Skeletal muscle tissue (tissue), 4 donors: ENCODE results near the gene HERC3. TPM values are rescaled to one million over a fixed set of nuclear protein-coding genes. Genes with fewer than 3 reads are reported as not detected.

Experiments
- H3K27ac ChIP-seq: one replicate; pipeline ENCODE4 v1.7.0; 2013; ENCODE audit warnings: mild to moderate bottlenecking, low read depth, low read length, inconsistent platforms
- H3K27me3 ChIP-seq, 3 donors: one replicate each; pipeline ENCODE4 v1.7.0; 2013; ENCODE audit warnings: low read length in 3 of 3; ENCODE audit not compliant: control insufficient read depth in 3 of 3, insufficient read depth in 3 of 3
- H3K36me3 ChIP-seq, 3 donors: one replicate each; pipeline ENCODE4 v1.7.0; 2013; ENCODE audit warnings: low read length in 3 of 3; ENCODE audit not compliant: control insufficient read depth in 3 of 3, insufficient read depth in 3 of 3
- H3K4me1 ChIP-seq, 3 donors: one replicate each; pipeline ENCODE4 v1.7.0; 2013; ENCODE audit warnings: low read length in 3 of 3, mild to moderate bottlenecking in 3 of 3; ENCODE audit not compliant: control insufficient read depth in 3 of 3, insufficient read depth in 3 of 3
- H3K4me3 ChIP-seq, 3 donors: one replicate each; pipeline ENCODE4 v1.7.0; 2013; ENCODE audit warnings: low read length in 3 of 3
- H3K9ac ChIP-seq, 3 donors: one replicate each; pipeline ENCODE4 v1.7.0; 2013; ENCODE audit warnings: low read length in 3 of 3, mild to moderate bottlenecking in 3 of 3, moderate library complexity in 2 of 3, low read depth in 1 of 3
- H3K9me3 ChIP-seq, 3 donors: one replicate each; pipeline ENCODE4 v1.7.0; 2013; ENCODE audit warnings: low read length in 3 of 3; ENCODE audit not compliant: control insufficient read depth in 3 of 3
- total RNA-seq: library from RNA; depleted of rRNA; stranded (reverse); fragments of >200 nt; gene quantifications from one replicate; pipeline ENCODE4 v1.2.3, GENCODE V29; 2014
- donor health status: Osteomylitis.

HERC3 gene
- total RNA-seq, 1 donor from 2014 or later = 16.7 TPM

DNA sequence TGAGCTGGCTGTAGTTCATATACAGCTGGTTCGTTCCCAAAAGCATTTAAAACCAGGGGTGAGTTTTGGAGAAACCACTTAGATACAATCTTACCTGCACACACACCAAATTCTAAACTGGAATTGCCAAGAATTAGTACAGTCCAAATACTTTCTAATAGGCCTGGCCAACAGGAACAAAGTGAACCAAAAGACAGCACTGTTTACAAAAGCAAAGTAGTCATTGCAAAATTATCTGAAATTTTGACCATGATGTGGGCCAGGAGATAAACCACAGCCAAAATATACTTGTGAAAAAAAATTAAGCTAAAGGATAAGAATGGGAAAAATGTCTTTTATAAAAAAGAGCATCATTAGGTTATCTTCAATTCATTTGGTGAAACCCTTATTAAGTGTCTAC lies 143.3 kb downstream of the HERC3 start:
- Histone ChIP-seq H3K27me3 (no peaks in the 10 kb centered on the region), H3K9ac (no peak overlapping the region), H3K4me1 (peaks cover 10 to 23% (median 12%) of the 10 kb centered on the region in 3 donors), H3K27ac (no peak overlapping the region), H3K36me3 (peaks cover 7 to 23% (median 17%) of the 10 kb centered on the region in 3 donors), H3K9me3 (no peaks in the 10 kb centered on the region), H3K4me3 (no peak overlapping the region)

DNA sequence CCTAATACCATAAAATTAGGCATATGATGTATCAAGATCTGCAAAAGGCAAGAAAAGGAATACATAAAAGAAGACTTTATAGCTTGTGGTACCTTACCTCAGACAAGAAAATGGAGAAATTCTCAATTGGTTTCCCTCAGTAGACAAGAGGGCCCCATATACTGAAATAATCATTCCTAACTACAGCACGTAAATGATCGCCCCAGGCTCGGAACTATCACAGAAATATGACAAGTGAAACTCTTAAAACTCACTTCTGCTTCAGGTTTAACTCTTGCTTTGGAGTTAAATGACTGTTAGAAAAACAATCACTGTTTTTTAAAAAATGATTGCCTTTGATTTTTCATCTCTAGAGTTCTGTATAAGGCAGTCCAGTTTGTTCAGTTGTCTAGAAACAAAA lies 144.0 kb downstream of the HERC3 start:
- Histone ChIP-seq H3K27ac (peak overlapping the region; percentile 61), H3K9ac (peak overlapping the region; percentile 17 to 66 (median 61)), H3K4me3 (peak overlapping the region in 1 of 3 donors; percentile 18), H3K9me3 (no peaks in the 10 kb centered on the region), H3K4me1 (peaks cover 10 to 23% (median 12%) of the 10 kb centered on the region in 3 donors), H3K36me3 (peaks cover 4 to 18% (median 13%) of the 10 kb centered on the region in 3 donors), H3K27me3 (no peaks in the 10 kb centered on the region)

DNA sequence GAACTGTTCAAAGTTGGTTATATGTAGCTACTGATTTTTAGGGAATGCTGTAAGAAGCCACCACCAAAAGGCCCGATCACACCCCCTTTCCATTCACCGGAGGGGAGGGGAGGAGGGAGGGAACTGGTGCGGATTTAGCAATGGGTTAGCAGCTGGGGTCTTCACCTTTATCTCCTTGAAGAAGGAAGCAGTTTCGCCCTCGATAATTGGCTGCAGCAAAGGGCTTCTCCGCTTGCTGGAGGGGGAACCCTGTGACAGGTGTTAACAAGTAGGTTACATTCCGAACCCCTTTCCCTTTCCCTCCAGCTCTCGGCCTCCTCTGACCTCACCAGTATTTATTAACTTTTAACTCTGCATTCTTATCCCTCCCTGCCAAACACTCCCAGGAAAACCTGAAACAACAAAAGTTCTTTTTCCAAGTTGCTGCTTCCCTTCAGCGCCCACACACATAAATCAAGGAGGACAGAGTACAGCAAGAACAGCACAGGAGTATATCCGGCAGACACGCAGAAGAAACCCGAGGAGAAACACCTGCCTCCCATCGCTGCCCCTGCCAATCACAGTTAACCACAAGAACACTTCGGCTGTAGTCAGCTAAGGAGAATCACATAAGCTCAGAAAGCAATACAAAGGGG lies 145.1 kb downstream of the HERC3 start:
- peak overlapping the region; percentile 61 to 84 (median 79) for H3K9ac ChIP-seq
- H3K27ac ChIP-seq = peak overlapping the region; percentile 88
- H3K4me1 ChIP-seq = peaks cover 10 to 23% (median 12%) of the 10 kb centered on the region in 3 donors
- H3K9me3 ChIP-seq = no peaks in the 10 kb centered on the region
- H3K4me3 ChIP-seq = peak overlapping the region; percentile 57 to 78 (median 64)
- no peaks in the 10 kb centered on the region for H3K27me3 ChIP-seq
- peaks cover 4 to 13% (median 11%) of the 10 kb centered on the region in 3 donors for H3K36me3 ChIP-seq

DNA sequence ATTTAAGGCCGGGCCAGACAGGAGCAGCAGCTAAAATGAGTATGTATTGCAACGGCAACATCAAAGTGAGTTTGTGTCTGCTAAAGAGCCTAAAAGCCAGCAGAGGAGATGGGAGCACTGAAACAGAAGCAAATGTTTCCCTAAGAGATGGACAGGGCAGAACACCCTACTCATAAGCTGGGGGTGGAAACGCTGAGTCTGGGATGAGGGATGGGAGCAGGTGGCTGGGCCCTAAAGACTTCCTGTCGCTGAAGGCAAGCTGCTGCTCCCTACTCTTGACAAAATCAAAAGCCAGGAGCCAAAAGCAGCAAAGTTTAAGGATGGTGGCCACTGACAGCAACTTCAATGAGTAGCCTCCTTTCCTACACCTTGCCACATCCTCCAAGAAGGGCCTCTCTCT lies 145.9 kb downstream of the HERC3 start:
- Histone ChIP-seq H3K27ac (peak overlapping the region; percentile 88), H3K9ac (peak overlapping the region; percentile 61 to 84 (median 68)), H3K36me3 (peaks cover 4 to 11% (median 10%) of the 10 kb centered on the region in 3 donors), H3K9me3 (no peaks in the 10 kb centered on the region), H3K27me3 (no peaks in the 10 kb centered on the region), H3K4me1 (peaks cover 10 to 23% (median 12%) of the 10 kb centered on the region in 3 donors), H3K4me3 (peak overlapping the region; percentile 14 to 57 (median 40))

DNA sequence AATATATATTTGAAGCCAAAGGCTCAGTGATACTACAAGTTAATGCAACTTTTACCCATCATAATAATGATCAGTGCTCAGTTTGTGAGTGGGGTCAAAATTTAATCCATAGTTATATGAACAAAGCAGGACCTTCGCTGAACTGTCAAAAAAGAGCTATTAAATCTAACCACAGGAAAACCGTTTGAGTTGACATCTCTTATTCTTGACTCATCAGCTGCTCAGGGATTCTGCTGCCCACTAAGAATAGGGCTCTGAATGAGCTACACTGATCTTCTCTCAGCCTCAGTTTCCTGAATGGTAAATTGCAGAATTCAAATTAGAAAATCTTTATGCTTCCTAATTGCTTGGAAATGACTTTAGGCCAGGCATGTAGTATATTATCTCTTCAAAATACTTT lies 150.3 kb downstream of the HERC3 start:
- no peaks in the 10 kb centered on the region for H3K27me3 ChIP-seq
- H3K27ac ChIP-seq = no peak overlapping the region
- peaks cover 8 to 25% (median 24%) of the 10 kb centered on the region in 3 donors for H3K36me3 ChIP-seq
- no peaks in the 10 kb centered on the region for H3K9me3 ChIP-seq
- peaks cover 22 to 31% (median 24%) of the 10 kb centered on the region in 3 donors for H3K4me1 ChIP-seq
- no peak overlapping the region for H3K4me3 ChIP-seq
- no peak overlapping the region for H3K9ac ChIP-seq

DNA sequence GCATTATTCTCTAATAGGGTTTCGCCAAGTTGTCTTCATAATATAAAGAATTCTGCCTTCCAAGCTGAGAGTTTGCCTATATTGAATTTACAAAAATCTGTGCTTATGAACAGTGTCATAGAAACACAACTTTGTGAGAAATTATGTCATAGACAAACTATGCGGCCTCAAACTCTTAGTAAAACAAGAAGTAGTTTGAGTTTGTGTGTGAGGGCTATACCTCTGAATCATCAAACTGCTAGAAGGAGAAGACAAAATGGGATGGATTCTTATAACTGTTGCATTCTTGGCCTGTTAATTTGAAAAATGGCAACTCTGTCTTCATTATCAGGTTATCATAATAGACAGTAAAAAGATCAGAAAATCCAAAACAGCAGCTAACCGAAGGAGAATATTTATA lies 151.4 kb downstream of the HERC3 start:
- H3K9me3 ChIP-seq = no peaks in the 10 kb centered on the region
- no peak overlapping the region for H3K4me3 ChIP-seq
- H3K36me3 ChIP-seq = peaks cover 12 to 28% (median 24%) of the 10 kb centered on the region in 3 donors
- H3K9ac ChIP-seq = no peak overlapping the region
- peaks cover 11 to 20% (median 14%) of the 10 kb centered on the region in 3 donors for H3K4me1 ChIP-seq
- no peak overlapping the region for H3K27ac ChIP-seq
- no peaks in the 10 kb centered on the region for H3K27me3 ChIP-seq

DNA sequence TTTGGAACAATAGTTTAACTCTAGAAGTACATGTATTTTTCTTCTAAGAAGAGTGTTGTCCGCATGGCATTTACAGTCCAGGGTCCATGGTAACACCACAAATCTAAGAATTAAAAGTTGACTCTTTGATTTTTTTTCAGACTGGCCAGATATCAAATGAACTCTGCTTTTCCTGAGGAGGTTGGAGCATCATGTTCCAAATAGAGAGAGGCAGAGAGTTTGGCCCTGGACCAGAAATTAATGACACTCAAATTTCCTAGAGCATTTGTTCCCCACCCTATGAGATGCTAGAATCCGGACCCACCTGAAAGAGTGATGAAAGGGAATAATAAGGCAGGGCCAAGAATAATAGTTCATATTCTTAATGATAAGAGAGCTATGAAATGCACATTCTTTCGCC lies 152.3 kb downstream of the HERC3 start:
- Histone ChIP-seq H3K4me1 (peaks cover 11 to 18% (median 14%) of the 10 kb centered on the region in 3 donors), H3K9me3 (no peaks in the 10 kb centered on the region), H3K36me3 (peaks cover 14 to 34% (median 30%) of the 10 kb centered on the region in 3 donors), H3K27me3 (no peaks in the 10 kb centered on the region), H3K4me3 (no peak overlapping the region), H3K27ac (no peak overlapping the region), H3K9ac (no peak overlapping the region)

DNA sequence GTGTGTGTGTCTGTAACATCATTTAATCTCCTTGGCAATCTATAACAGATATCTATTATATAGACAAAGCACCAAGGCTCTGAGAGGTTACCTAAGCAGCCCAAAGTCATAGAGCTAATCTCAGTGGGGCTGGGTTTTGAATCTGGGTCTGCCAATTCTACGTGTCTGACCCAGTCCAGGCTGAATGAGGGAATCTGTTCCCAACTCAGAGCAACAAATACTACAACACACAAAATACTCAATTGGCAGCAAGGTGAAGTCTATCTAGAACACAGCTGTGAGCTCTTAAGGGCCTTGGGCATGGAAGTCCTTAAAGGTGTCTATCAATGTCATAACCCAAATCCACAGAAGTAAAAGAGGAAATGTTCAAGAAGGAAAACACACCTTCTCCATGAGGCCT lies 152.9 kb downstream of the HERC3 start:
- H3K27ac ChIP-seq = peak overlapping the region; percentile 16
- H3K9me3 ChIP-seq = no peaks in the 10 kb centered on the region
- H3K4me1 ChIP-seq = peaks cover 11 to 14% (median 14%) of the 10 kb centered on the region in 3 donors
- H3K36me3 ChIP-seq = peaks cover 20 to 40% (median 36%) of the 10 kb centered on the region in 3 donors
- no peaks in the 10 kb centered on the region for H3K27me3 ChIP-seq
- H3K9ac ChIP-seq = no peak overlapping the region
- no peak overlapping the region for H3K4me3 ChIP-seq

DNA sequence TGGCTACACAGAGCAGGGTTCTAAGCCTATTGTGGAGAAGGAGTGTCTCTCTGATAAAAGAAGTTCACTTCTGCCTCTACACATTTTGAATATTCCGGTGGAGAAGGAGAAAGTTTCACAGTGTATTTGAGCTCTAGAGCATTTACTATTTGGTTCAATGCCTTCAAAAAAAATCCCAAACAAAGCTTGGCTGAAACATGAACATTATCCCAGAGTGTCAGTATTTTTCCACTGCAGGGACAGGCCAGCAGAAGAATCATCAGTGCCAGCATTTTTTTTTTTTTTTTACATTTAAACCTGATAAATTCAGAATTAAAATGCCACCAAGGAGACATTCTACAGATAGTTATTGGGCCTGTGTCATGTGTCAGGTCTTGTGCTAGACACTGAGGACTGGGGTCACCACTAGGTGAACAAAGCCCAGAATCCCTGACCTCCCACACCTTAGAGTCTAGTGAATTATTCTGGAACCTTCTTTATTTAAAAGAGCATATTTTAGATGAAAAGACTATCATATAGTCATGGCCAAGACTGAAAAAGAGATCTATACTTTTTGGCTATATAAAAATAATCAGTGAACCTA lies 153.4 kb downstream of the HERC3 start:
- Histone ChIP-seq H3K4me3 (no peak overlapping the region), H3K27me3 (no peaks in the 10 kb centered on the region), H3K36me3 (peaks cover 25 to 45% (median 41%) of the 10 kb centered on the region in 3 donors), H3K9me3 (no peaks in the 10 kb centered on the region), H3K9ac (no peak overlapping the region), H3K27ac (peak overlapping the region; percentile 16), H3K4me1 (peaks cover 11 to 14% (median 12%) of the 10 kb centered on the region in 3 donors)

DNA sequence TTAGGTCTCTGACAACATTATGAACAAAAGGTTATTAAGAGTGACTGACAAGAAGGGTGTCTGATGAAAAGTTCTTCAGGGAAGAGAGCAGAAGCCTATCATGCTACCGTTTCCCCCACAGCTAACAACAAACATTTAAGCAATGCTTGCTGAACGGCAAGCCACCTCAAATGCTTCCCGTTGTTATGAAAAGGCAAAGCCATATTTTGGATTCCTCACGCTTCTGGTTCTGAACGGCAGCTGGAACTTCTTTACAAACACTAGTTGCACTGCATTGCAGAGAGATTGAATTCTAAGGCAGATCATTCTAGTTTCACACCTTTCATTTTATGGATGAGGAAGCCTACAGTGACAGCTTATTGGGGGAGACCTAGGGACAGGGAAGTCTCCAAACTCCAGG lies 153.9 kb downstream of the HERC3 start:
- Histone ChIP-seq H3K36me3 (peaks cover 25 to 47% (median 42%) of the 10 kb centered on the region in 3 donors), H3K4me3 (no peak overlapping the region), H3K9ac (no peak overlapping the region), H3K4me1 (peaks cover 11 to 14% (median 12%) of the 10 kb centered on the region in 3 donors), H3K27ac (no peak overlapping the region), H3K9me3 (no peaks in the 10 kb centered on the region), H3K27me3 (no peaks in the 10 kb centered on the region)
